HG02970 (cell line): ENCODE results near the gene MKKS.

Experiments
- ATAC-seq: cut with Tn5 transposase; IDR thresholded peaks from one replicate; pipeline ENCODE4 v1.9.1; 2021; ENCODE audit warnings: mild to moderate bottlenecking, moderate library complexity, moderate number of reproducible peaks; ENCODE audit not compliant: unreplicated experiment, low FRiP score

MKKS gene

DNA sequence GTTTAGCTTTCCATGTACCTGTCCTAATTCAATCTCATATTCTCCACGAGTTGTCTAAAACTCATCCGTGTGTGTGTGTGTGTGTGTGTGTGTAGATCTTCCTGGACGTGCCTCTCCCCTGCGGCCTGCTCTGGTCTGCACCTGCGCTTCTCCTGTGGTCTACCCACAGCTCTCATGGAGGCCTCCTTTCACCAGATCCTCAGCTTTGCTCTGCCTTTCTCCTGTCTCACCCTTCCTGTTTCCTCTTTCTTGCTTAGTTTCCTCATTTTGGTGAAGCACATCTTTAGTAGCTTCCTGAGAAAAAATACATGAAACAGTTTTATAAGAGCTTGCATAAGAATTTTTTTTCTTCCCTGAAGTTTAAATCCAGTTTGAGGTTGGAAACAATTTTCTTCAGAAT lies 19.2 kb upstream of the MKKS start:
- no peak for ATAC-seq

DNA sequence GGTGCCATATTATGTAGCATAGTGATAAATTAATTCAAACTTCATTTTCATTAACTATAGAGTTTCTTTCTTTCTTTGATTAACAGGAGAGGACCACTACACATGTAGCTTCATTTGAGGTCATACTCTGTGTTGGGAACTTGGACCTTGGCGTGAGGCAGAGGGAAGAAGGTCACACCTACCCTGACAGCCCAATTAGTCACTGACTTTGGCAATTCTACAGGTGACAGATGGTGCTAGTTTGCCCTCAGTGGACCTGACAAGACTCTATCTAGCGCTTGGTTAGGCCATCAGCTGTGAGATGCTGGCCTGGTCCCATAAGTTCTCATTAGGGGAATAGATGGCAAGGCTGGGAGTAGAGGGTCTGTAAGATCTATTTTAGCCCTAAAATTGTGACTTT lies 15.2 kb upstream of the MKKS start:
- no peak for ATAC-seq

- no peak for ATAC-seq
These were observed 14.5 kb upstream of the MKKS start for GRCh38 chr20:10448270-10449156.

GRCh38 chr20:10447028-10447427 lies 13.0 kb upstream of the MKKS start:
- peak; percentile 91 for ATAC-seq

GRCh38 chr20:10445758-10446157 lies 11.7 kb upstream of the MKKS start:
- no peak for ATAC-seq

DNA sequence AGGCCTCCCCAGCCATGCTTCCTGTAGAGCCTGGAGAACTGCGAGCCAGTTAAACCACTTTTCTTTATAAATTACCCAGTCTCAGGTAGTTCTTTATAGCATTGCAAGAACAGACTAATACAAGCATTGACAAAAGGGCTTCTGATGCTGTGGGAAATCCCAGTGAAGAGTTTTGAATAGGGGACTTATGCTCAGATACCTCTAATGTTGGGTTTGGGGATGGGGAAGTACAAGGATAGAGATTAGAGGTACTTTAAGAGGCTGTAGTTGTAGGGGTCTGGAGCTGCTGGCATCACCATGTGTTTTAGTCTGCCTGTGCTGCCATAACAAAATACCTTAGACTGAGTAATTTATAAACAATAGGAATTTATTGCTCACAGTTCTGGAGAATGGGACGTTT lies 9.9 kb upstream of the MKKS start:
- no peak for ATAC-seq

- no peak for ATAC-seq
These were observed 4.2 kb upstream of the MKKS start for GRCh38 chr20:10438217-10438616.

DNA sequence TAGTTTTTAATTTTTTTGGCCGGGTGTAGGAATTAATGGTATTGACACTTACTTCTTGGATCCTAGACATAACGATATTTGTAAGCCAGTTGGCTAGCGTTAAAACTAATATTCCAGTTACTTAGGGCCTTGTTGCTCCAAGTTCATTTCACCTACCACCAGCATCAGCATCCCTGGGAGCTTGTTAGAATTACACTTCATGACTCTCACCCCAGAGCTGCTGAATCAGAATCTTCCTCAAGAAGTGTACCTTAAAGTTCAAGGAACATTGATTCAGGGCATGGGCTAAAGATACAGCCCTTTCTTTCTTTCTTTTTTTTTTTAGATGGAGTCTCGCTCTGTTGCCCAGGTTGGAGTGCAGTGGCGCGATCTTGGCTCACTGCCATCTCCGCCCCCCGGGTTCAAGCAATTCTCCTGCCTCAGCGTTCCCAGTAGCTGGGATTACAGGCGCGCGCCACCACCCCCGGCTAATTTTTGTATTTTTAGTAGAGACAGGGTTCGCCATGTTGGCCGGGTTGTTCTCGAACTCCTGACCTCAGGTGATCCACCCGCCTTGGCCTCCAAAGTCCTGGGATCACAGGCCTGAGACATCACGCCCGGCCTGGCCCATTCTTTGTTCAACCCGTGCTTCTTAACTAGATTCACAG lies 2.2 kb upstream of the MKKS start:
- no peak for ATAC-seq

DNA sequence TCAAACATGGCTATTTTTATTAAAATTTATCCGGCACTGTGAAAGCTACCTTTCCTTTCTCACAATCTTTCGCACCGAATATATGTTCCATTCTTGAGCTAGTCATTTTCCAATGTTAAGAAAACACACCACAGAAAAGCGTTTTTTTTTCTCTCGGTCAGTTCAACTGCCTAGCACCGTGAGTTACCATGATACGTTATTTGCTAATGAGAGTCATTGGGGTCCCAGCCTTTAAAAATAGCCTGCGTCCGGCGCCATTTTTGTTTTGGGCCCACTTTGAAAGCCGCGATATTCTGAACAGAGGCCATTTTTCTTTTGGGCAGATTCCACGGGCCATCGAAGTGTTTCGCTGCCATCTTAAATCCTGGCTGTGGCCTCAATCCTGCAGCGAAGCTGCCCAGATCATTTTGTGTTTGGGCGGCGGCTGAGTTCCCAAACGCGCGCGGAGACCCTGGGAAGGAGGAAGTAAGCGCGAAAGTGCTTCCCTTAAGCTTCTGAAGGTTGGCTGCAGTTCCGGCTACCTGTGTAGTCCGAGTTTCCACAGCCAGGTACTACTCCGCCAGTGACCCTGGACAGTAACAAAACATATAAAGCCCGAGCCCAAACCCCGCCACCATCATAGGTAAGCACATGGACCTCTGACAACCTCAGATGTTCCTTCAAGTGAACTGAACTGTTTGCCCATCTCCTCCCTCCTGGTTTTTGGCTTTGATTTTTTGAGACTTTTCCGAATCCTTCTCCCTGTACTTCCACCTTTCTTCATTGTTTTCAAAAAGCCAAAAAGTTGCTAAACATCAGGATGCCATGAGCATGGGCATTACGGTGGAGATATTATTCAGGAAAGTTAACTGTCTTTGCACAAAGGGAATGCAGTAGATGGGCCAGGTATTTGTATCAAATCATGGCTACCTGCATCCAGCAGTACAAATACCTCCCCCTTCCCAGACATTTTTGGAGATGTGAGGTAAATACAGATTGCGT lies 1.1 kb upstream of the MKKS start, which contains the start of gene SLX4IP:
TSS of gene SLX4IP (plus strand) at position 474 of the 981 bp plus-strand sequence. CDS start 22,900 bp downstream, outside the sequence.
- peak; percentile 57 for ATAC-seq

- ATAC-seq: peak; percentile 42
These were observed 427 bp upstream of the MKKS start for GRCh38 chr20:10434467-10434831.

DNA sequence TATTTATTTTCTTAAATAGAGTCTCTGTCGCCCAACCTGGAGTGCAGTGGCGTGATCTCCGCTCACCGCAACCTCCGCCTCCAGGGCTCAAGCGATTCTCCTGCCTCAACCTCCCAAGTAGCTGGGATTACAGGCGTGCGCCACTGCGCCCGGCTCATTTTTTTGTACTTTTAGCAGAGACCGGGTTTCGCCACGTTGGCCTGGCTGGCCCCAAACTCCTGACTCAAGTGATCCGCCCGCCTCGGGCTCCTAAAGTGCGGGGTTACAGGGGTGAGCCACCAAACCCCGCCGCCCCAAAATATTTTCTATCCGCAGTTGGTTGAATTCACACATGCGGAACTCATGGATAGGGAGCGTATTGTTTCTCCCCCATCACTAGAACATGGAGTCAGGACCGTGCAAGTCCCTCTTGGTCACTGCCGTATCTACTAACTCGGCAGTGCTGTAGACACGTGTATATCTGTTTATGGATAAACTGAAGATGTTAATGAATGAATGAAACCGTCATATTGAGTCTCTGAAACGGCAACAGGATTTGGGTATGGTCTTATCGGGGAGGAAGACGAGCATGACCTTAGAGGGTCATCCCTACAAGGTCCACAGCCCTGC lies 904 bp downstream of the MKKS start:
- peak; percentile 1 for ATAC-seq

DNA sequence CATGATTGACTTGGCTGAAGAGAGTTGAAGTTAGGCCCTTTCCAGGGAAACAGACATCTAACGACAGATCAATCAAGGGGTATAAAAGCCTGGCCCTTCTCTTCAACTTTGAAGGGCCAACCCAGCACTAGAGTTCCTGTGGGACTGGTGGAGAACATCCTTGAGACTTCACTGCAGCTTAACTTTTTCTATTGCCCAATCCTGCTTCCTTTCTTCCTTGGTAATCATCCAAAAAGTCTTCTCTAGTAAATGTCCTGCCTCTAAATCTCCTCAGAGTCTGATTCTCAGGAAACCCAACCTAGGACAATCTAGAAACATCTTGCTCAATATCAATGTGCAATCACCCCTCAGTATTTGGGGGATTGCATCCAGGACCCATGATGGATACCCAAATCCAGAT lies 1.9 kb downstream of the MKKS start:
- no peak for ATAC-seq

- ATAC-seq: no peak
These were observed 3.3 kb downstream of the MKKS start for GRCh38 chr20:10430704-10431103.

DNA sequence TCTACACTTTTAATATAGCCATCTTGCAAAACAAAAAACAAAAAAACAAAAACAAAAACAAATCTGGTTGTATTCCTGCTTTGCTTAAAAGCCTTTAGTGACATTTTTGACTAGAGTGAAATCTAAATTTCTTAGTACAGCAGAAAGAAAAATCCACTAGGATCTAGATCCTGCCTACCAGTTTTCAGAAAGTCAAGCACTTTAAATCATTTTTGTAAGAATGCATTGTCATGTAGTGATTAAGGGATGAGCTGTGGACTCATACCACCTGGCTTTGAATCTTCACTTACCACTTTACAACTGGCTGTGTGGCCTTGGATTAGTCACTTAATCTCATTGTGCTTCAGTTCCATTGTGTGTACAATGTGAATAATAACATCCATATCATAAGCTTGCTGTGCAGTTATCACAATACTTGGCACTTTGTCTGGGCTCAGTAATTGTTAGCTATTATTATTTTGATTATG lies 4.0 kb downstream of the MKKS start:
- ATAC-seq: no peak

DNA sequence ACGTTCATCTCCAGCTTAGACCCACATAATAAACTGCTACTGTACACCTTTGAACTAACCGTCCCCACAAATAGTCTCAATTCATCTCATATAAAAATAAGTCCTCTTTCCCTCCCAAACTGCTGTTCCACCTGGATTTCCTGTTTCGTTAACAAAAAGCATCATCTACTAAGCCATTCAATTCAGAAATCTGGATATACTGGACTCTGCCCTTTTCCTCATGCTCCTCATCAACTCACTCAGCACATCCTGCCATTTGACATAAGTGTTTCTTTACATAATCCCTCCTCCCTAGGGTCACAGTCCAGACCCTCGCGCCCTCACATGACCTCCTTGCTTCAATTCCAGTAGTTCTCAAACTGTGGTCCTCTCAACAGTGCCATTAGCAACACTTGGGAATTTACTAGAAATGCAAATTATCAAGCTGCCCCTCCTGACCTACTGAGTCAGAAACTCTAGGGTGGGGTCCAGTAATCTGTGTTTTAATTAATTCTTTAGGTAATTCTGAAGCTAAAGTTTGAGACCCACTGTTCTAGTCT lies 4.5 kb downstream of the MKKS start:
- no peak for ATAC-seq

- ATAC-seq: no peak
These were observed 6.0 kb downstream of the MKKS start for GRCh38 chr20:10428008-10428407.

DNA sequence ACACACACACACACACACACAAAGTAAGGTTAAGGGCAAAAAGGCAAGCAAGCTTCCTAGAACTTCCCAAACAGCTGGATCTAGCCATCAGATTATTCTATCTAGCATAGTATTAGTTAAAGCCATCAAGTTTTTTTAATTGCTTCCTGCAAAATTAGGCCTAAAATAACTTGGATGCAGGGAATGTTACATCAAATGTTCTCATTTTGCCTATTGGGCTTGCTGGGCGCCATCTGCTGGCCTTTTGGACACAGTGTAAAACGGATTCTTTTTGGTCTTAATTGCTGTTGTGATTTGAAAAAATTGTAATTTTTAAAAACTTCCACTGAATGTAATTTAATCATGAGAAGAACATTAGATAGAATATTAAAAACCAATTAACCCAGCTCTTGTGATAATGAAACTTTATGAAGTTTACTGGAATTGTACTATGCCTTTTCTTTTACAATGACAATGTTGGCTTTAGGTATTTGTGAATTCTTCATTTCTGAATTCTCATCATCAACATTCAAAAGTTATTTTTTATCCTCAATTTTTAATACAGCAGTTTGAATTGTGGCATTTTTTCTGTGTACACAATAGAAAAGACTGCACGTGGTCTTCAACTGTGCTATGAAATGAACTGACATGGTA lies 6.8 kb downstream of the MKKS start:
- no peak for ATAC-seq

DNA sequence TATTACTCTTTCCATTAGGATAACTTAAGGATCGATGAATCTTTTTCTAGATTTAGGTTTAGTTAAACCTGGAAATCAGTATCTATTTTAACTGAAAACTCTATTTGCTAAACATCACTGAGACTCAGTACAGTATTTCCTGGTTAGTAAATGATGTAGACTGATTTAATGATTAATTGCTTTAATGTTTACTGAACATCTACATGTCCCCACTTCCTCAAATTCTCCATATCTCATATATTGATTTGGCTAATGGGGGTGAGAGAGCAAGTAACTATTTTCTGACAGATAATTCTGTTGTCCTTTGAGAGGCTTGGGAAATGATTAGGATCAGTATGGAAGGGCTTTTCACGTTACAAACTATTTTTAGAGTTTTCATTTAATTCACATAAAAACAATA lies 10.3 kb downstream of the MKKS start:
- ATAC-seq: no peak

DNA sequence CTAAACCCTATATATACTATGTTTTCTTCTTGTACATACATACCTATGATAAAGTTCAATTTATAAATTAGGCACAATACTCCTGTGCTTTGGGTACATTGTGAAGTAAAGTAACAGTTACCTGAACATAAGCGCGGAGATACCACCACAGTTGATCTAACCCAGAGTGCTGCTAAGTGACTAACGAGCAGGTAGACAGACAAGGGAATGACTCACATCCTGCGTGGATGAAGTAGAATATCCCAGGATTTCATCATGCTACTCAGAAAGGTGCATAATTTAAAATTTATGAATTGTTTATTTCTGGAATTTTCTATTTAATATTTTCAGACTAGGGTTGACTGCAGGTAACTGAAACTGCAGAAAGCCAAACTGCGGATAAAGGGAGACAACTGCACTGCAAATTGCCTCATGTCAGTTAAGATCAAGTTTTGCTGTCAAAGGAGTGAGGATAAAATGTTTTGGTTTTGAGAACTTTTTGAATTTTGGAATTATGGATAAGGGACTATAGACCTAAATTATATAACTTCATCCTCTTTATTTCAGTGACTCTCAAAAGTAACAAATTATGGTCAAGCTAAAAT lies 14.4 kb downstream of the MKKS start:
- ATAC-seq: no peak
